Activated CD4-positive, alpha-beta T cell treated with anti-CD3 and anti-CD28 coated beads, Interleukin-2, amount 10 ng/mL, durations not matched to agents 7 days and 5 days (primary cell): ENCODE data around the gene DLAT. TPM values are rescaled to one million over a fixed set of nuclear protein-coding genes. Genes with fewer than 3 reads are reported as not detected.
A peak's percentile ranks its signal among the peaks of the same experiment; 100 is the strongest.
"Not testable (repeated sequence)": the region's sequence is repeated elsewhere in the genome, so short reads cannot be mapped to it uniquely, and the experiment has no call there.

Experiments used
- CTCF ChIA-PET: fragments of 350-600 bp; sonication (Branson Sonifier 250); formaldehyde crosslinking; loops from one replicate; lab custom pipeline; 2021; ENCODE audit warnings: antibody characterized with exemption; lab: Charles Lee
- POLR2A ChIA-PET: fragments of 350-600 bp; sonication (Branson Sonifier 250); formaldehyde crosslinking; loops from one replicate; lab custom pipeline; 2021; ENCODE audit warnings: antibody characterized with exemption; lab: Charles Lee
- DNase-seq: peaks from one replicate; pipeline ENCODE4 v3.0.0-alpha.2; 2020
- H3K27ac Mint-ChIP-seq: one replicate; pipeline ENCODE4 v1.8.0; 2021; ENCODE audit warnings: mild to moderate bottlenecking, moderate library complexity, mixed read lengths
- H3K27me3 Mint-ChIP-seq: one replicate; pipeline ENCODE4 v1.8.0; 2021; ENCODE audit warnings: mixed read lengths
- H3K36me3 Mint-ChIP-seq: one replicate; pipeline ENCODE4 v1.8.0; 2021; ENCODE audit warnings: low read depth, mixed read lengths
- H3K4me1 Mint-ChIP-seq: one replicate; pipeline ENCODE4 v1.8.0; 2021; ENCODE audit warnings: mixed read lengths
- H3K4me3 Mint-ChIP-seq: one replicate; pipeline ENCODE4 v1.8.0; 2021; ENCODE audit warnings: mild to moderate bottlenecking, moderate library complexity, mixed read lengths
- H3K9me3 Mint-ChIP-seq: one replicate; pipeline ENCODE4 v1.8.0; 2021; ENCODE audit warnings: mixed read lengths
- total RNA-seq, 2 experiments: library from RNA; stranded (reverse); gene quantifications; one replicate each; pipeline ENCODE4 v1.2.3, GENCODE V29; 2021

The DLAT gene
- total RNA-seq, 2 experiments from 2014 or later = 27.7 to 31.6 TPM

DNA sequence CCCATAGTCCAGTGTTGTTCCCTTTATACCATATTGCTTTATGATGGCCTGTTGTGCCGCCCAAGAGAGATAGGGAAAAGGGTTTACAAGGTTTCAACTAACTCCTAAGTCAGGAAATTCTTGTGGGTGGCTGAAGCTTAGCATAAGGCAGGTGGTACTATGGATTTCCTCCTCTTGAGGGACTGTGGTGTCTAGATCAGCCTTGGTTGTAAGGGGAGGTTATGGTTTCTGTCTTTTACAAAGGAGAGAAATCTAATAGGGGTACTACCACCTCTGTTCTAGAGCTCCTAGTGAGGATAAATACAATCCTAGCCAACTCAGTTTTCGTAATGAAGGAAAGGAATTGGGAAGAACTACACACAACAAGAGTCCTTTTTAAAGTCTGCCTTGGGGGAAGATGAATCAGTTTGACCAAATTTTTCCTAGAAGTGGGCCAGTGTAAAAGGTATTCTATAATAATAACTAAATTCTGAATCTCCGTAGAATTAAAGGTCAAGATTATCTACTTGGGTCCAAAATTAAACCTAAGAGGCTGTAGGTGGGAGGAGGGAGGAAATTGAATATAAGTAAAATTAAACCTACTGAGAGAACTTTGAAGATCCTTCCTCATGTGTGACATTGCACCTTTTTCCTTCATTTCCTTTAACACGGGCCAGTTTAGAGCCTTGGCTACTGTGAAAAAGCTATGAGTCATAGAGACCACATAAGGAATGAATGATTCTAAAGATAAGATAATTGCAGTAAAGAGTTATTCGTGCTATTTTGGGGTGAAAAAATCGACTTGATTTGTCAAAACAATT is 17.2 kb downstream of the DLAT start:
- peaks cover 11% of the 10 kb centered on the region for H3K4me1 Mint-ChIP-seq
- no peaks in the 10 kb centered on the region for H3K27me3 Mint-ChIP-seq
- peaks cover 60% of the 10 kb centered on the region for H3K36me3 Mint-ChIP-seq
- DNase-seq = no peak
- ChIA-PET POLR2A (no interaction called here), CTCF (no interaction called here)
- no peak overlapping the region for H3K4me3 Mint-ChIP-seq
- no peak overlapping the region for H3K27ac Mint-ChIP-seq
- no peaks in the 10 kb centered on the region for H3K9me3 Mint-ChIP-seq

DNA sequence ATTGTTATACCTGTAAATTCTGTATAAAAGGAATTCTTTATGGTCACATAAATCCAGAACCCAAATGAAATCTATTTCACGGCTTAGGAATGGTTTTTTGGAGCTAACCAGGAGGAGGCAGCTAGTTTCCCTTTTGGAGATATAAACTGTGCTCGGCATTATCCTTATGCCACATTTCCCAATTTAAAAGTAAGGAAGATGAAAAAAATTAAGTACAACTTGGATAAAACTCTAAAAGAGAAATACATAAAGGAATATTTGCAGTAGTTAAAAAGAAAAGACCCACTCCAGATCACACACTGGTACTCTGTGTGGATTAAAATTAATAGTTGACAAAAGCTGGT is 17.7 kb downstream of the DLAT start:
- Mint-ChIP-seq H3K27me3 (no peaks in the 10 kb centered on the region), H3K27ac (no peak overlapping the region), H3K9me3 (no peaks in the 10 kb centered on the region), H3K4me1 (peaks cover 13% of the 10 kb centered on the region), H3K4me3 (no peak overlapping the region), H3K36me3 (peaks cover 63% of the 10 kb centered on the region)
- ChIA-PET CTCF (no interaction called here), POLR2A (interaction anchor here (0.6 kb wide), 1 partner anchor 14 kb away, joined by 3 read pairs; no protein-coding TSS in a partner anchor)
- no peak for DNase-seq

GRCh38 chr11:112044961-112045360 is 19.8 kb downstream of the DLAT start:
- Mint-ChIP-seq H3K4me1 (peaks cover 22% of the 10 kb centered on the region), H3K9me3 (no peaks in the 10 kb centered on the region), H3K27ac (no peak overlapping the region), H3K4me3 (no peak overlapping the region), H3K27me3 (no peaks in the 10 kb centered on the region), H3K36me3 (peaks cover 69% of the 10 kb centered on the region)
- POLR2A ChIA-PET = no interaction called here
- no peak for DNase-seq
- CTCF ChIA-PET = interaction anchor here (0.6 to 1.0 kb wide), 2 partner anchors 35 to 42 kb away, joined by 3 read pairs; no protein-coding TSS in a partner anchor

- Mint-ChIP-seq H3K36me3 (peaks cover 72% of the 10 kb centered on the region), H3K4me1 (peaks cover 23% of the 10 kb centered on the region)
- DNase-seq, H3K4me3 Mint-ChIP-seq, POLR2A ChIA-PET, H3K27me3 Mint-ChIP-seq, H3K9me3 Mint-ChIP-seq, H3K27ac Mint-ChIP-seq, CTCF ChIA-PET: not testable (repeated sequence)
Measured at GRCh38 chr11:112046647-112047046, 21.4 kb downstream of the DLAT start.

DNA sequence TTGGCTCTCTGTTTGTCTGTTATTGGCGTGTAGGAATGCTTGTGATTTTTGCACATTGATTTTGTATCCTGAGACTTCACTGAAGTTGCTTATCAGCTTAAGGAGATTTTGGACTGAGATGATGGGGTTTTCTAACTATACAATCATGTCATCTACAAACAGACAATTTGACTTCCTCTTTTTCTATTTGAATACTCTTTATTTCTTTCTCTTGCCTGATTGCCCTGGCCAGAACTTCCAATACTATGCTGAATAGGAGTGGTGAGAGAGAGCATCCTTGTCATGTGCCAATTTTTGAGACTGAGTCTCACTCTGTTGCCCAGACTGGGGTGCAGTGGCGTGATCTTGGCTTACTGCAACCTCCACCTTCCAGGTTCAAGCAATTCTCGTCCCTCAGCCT is 23.0 kb downstream of the DLAT start:
- H3K4me3 Mint-ChIP-seq, H3K9me3 Mint-ChIP-seq, H3K27me3 Mint-ChIP-seq, DNase-seq, POLR2A ChIA-PET, CTCF ChIA-PET: not testable (repeated sequence)
- Mint-ChIP-seq H3K36me3 (peaks cover 72% of the 10 kb centered on the region), H3K4me1 (peaks cover 15% of the 10 kb centered on the region), H3K27ac (peak overlapping the region; percentile 62)

- no peaks in the 10 kb centered on the region for H3K9me3 Mint-ChIP-seq
- POLR2A ChIA-PET = no interaction called here
- no peak for DNase-seq
- CTCF ChIA-PET = interaction anchor here (1.1 kb wide), 1 partner anchor 30 kb away, joined by 3 read pairs; no protein-coding TSS in a partner anchor
- no peak overlapping the region for H3K27ac Mint-ChIP-seq
- no peak overlapping the region for H3K4me3 Mint-ChIP-seq
- no peaks in the 10 kb centered on the region for H3K27me3 Mint-ChIP-seq
- H3K36me3 Mint-ChIP-seq = peaks cover 77% of the 10 kb centered on the region
- H3K4me1 Mint-ChIP-seq = peaks cover 15% of the 10 kb centered on the region
Measured at GRCh38 chr11:112049777-112050176, 24.6 kb downstream of the DLAT start.

GRCh38 chr11:112050721-112051120 is 25.5 kb downstream of the DLAT start:
- ChIA-PET POLR2A (no interaction called here), CTCF (interaction anchor here (1.1 kb wide), 1 partner anchor 29 kb away, joined by 3 read pairs; no protein-coding TSS in a partner anchor)
- H3K4me1 Mint-ChIP-seq = peaks cover 15% of the 10 kb centered on the region
- no peaks in the 10 kb centered on the region for H3K9me3 Mint-ChIP-seq
- DNase-seq = no peak
- peaks cover 74% of the 10 kb centered on the region for H3K36me3 Mint-ChIP-seq
- no peaks in the 10 kb centered on the region for H3K27me3 Mint-ChIP-seq
- no peak overlapping the region for H3K4me3 Mint-ChIP-seq
- no peak overlapping the region for H3K27ac Mint-ChIP-seq

DNA sequence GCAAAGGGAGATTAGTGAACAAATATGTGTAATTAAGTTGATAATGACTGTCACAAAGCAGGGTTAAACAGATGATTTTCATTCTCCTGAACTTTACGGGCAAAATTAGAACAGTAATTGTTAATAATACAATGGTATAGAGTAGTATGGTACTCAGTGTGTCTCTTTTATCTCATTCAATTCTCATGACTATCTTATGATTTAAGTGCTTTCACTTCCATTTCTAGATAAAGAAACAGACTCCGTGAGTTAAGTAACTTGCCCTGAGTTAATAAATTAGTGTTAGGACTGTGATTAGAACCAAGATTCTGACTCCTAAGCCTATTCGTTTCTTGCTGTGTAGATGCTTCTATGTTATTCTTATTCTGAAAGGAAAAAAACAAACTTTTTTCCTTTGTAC is 26.6 kb downstream of the DLAT start:
- Mint-ChIP-seq H3K4me1 (peaks cover 18% of the 10 kb centered on the region), H3K36me3 (peaks cover 73% of the 10 kb centered on the region), H3K27me3 (no peaks in the 10 kb centered on the region), H3K4me3 (no peak overlapping the region), H3K27ac (no peak overlapping the region), H3K9me3 (no peaks in the 10 kb centered on the region)
- POLR2A ChIA-PET = no interaction called here
- DNase-seq = no peak
- CTCF ChIA-PET = no interaction called here

GRCh38 chr11:112057170-112057569 is 32.0 kb downstream of the DLAT start:
- POLR2A ChIA-PET = interaction anchor here (0.5 kb wide), 1 partner anchor 14 kb away, joined by 3 read pairs; no protein-coding TSS in a partner anchor
- no peak for DNase-seq
- peak overlapping the region; percentile 80 for H3K27ac Mint-ChIP-seq
- H3K4me1 Mint-ChIP-seq = peaks cover 12% of the 10 kb centered on the region
- H3K27me3 Mint-ChIP-seq = no peaks in the 10 kb centered on the region
- peaks cover 40% of the 10 kb centered on the region for H3K36me3 Mint-ChIP-seq
- CTCF ChIA-PET = interaction anchor here (1.3 kb wide), 1 partner anchor 29 kb away, joined by 4 read pairs; the partner anchor contains the start of genes SDHD and TIMM8B
- no peaks in the 10 kb centered on the region for H3K9me3 Mint-ChIP-seq
- H3K4me3 Mint-ChIP-seq = peak overlapping the region; percentile 35

DNA sequence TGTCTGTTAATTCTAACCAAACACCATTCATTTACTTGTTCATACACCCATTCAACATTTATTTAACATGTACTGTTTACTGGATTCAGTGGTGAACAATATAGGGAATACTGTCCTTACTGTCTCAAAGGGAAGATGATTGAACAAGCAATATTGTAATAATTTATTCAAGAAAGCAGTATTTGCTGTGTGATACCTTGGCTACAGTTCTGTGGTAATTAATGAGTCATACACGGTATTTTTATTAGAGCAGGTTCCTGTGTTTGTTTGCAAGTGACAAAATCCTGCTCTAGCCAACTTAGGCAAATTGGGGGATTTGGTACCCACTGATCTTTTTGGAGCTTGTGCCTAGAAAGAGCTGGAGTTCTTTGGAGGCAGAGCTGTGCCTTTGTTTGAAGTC is 32.9 kb downstream of the DLAT start:
- DNase-seq = no peak
- Mint-ChIP-seq H3K36me3 (peaks cover 38% of the 10 kb centered on the region), H3K4me3 (no peak overlapping the region), H3K9me3 (no peaks in the 10 kb centered on the region), H3K4me1 (peaks cover 12% of the 10 kb centered on the region), H3K27ac (no peak overlapping the region), H3K27me3 (no peaks in the 10 kb centered on the region)
- CTCF ChIA-PET = interaction anchor here (0.9 to 1.3 kb wide), 2 partner anchors 18 to 28 kb away, joined by 3 to 4 read pairs; partner anchors contain the start of genes SDHD and TIMM8B
- POLR2A ChIA-PET = no interaction called here

GRCh38 chr11:112062923-112063322 is 37.7 kb downstream of the DLAT start:
- Mint-ChIP-seq H3K4me3 (no peak overlapping the region), H3K4me1 (no peaks in the 10 kb centered on the region), H3K36me3 (peaks cover 8% of the 10 kb centered on the region), H3K27ac (no peak overlapping the region), H3K9me3 (no peaks in the 10 kb centered on the region), H3K27me3 (no peaks in the 10 kb centered on the region)
- POLR2A ChIA-PET = no interaction called here
- CTCF ChIA-PET = interaction anchor here (0.6 kb wide), 1 partner anchor 216 kb away, joined by 3 read pairs; no protein-coding TSS in a partner anchor
- DNase-seq = no peak

DNA sequence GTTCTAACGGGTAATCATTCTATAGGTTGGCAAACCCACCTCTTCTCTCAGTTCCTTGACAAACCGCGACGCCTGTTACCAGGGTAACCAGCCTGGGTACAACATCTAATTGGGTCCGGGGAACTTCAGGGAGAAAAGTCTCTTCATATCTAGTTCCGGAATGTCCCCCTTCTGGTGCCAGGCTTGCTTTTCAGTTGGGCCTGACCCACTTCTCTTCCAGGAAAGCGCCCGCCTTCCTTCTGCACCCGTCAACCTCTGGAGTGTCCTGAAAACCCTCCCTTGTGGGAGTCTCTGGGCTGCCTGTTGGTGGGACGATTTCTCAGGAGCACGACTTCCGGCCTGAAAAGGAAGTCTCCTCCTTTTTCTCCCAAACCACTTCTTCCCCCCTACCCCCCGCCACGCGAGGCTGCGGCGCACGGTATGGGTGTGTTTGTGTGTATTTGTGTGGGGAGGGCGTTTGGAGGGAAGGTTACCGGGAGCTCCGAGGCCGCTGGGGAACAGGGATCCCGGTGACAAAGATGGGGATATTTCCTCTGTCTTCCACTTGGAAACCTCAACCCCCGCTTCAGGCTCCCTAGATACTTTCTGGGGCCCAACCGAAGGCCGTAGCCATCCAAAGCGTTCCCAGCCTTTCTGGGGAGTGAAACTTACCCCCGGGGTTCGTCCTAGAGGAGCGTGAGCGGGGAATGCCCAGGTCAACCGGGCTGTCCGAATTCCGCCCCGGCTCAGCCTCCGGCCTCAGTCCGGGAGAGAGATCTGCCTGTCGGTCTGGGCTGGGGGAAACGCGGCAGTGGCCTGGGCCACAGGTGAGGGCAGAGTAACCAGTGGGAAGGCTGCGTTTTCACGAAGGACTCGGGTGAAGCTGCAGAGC is 49.0 kb downstream of the DLAT start, which contains the start of the genes NKAPD1 and PIH1D2:
TSS of gene NKAPD1 (plus strand) at position 359 of the 871 bp plus-strand sequence. CDS start 1,276 bp downstream, outside the sequence.
TSS of gene PIH1D2 (minus strand) at position 77 of the 871 bp plus-strand sequence. CDS start 843 bp downstream, outside the sequence.
- H3K4me1 Mint-ChIP-seq = peaks cover 35% of the 10 kb centered on the region
- ChIA-PET POLR2A (no interaction called here), CTCF (interaction anchor here (0.7 to 1.1 kb wide), 2 partner anchors 13 to 23 kb away, joined by 3 read pairs; partner anchors contain the start of genes SDHD and TIMM8B)
- H3K36me3 Mint-ChIP-seq = peaks cover 19% of the 10 kb centered on the region
- peak within 1 kb of the TSS; percentile 93 for H3K27ac Mint-ChIP-seq
- no peaks in the 10 kb centered on the region for H3K9me3 Mint-ChIP-seq
- DNase-seq = peak; percentile 85
- H3K27me3 Mint-ChIP-seq = peaks cover 15% of the 10 kb centered on the region
- H3K4me3 Mint-ChIP-seq = peak within 1 kb of the TSS; percentile 83
